Activated B cell treated with CpG ODN at 0.5 μM for 24 hours (primary cell): ENCODE results near the gene CDKL5. TPM values are rescaled to one million over a fixed set of nuclear protein-coding genes. Genes with fewer than 3 reads are reported as not detected.

Experiments
- ATAC-seq: fragments of 200-7000 bp; cut with Tn5 transposase; one replicate; pipeline ENCODE4 v1.10.0; 2021; ENCODE audit warnings: low read depth, mild to moderate bottlenecking, moderate library complexity
- CTCF ChIA-PET: fragments of 350-600 bp; sonication (Branson Sonifier 250); formaldehyde crosslinking; loops from one replicate; lab custom pipeline; 2021; ENCODE audit warnings: antibody characterized with exemption; lab: Charles Lee
- POLR2A ChIA-PET: fragments of 350-600 bp; sonication (Branson Sonifier 250); formaldehyde crosslinking; loops from one replicate; lab custom pipeline; 2021; ENCODE audit warnings: antibody characterized with exemption; lab: Charles Lee
- DNase-seq: peaks from one replicate; pipeline ENCODE4 v3.0.0; 2022
- H3K27ac Mint-ChIP-seq: one replicate; pipeline ENCODE4 v1.8.0; 2020; ENCODE audit warnings: mixed read lengths
- H3K27me3 Mint-ChIP-seq: one replicate; pipeline ENCODE4 v1.8.0; 2021; ENCODE audit warnings: mixed read lengths
- H3K36me3 Mint-ChIP-seq: one replicate; pipeline ENCODE4 v1.8.0; 2021; ENCODE audit warnings: low read depth, mixed read lengths
- H3K4me1 Mint-ChIP-seq: one replicate; pipeline ENCODE4 v1.8.0; 2021; ENCODE audit warnings: mixed read lengths
- H3K4me3 Mint-ChIP-seq: one replicate; pipeline ENCODE4 v1.8.0; 2020; ENCODE audit warnings: mild to moderate bottlenecking, mixed read lengths
- H3K9me3 Mint-ChIP-seq: one replicate; pipeline ENCODE4 v1.8.0; 2020; ENCODE audit warnings: mixed read lengths
- CTCF ChIP-seq: fragments of 200-600 bp; IDR thresholded peaks from one replicate; pipeline ENCODE4 v1.8.0; 2022; ENCODE audit warnings: antibody characterized with exemption, mild to moderate bottlenecking
- intact Hi-C: fragments of 100-400 bp; cut with micrococcal nuclease; formaldehyde crosslinking; loops from one replicate; pipeline ENCODE4 v1.15.1; 2024
- total RNA-seq: library from RNA; stranded (reverse); gene quantifications from 2 replicates; pipeline ENCODE4 v1.2.3, GENCODE V29; 2022

The CDKL5 gene
- total RNA-seq, 1 donor from 2014 or later: 3.8 TPM

GRCh38 chrX:18558799-18559198 lies 133.4 kb downstream of the CDKL5 start:
- Mint-ChIP-seq H3K4me1 (no peaks in the 10 kb centered on the region), H3K36me3 (no peaks in the 10 kb centered on the region), H3K9me3 (no peaks in the 10 kb centered on the region), H3K4me3 (no peak overlapping the region), H3K27ac (no peak overlapping the region), H3K27me3 (no peaks in the 10 kb centered on the region)
- no peak for ATAC-seq
- DNase-seq: no peak
- CTCF ChIA-PET: no interaction called here
- POLR2A ChIA-PET: no interaction called here
- intact Hi-C loops: no loop called here
- TF ChIP-seq CTCF: no peak

GRCh38 chrX:18561020-18561419 lies 135.6 kb downstream of the CDKL5 start:
- intact Hi-C loops: no loop called here
- no peak for DNase-seq
- Mint-ChIP-seq H3K27me3 (no peaks in the 10 kb centered on the region), H3K4me1 (no peaks in the 10 kb centered on the region), H3K9me3 (no peaks in the 10 kb centered on the region), H3K36me3 (no peaks in the 10 kb centered on the region), H3K27ac (no peak overlapping the region), H3K4me3 (no peak overlapping the region)
- ATAC-seq: no peak
- ChIA-PET CTCF (no interaction called here), POLR2A (no interaction called here)
- no peak for TF ChIP-seq CTCF

- ChIA-PET CTCF (no interaction called here), POLR2A (no interaction called here)
- Mint-ChIP-seq H3K36me3 (no peaks in the 10 kb centered on the region), H3K4me1 (no peaks in the 10 kb centered on the region), H3K4me3 (no peak overlapping the region), H3K9me3 (no peaks in the 10 kb centered on the region), H3K27me3 (no peaks in the 10 kb centered on the region), H3K27ac (no peak overlapping the region)
- no peak for DNase-seq
- intact Hi-C loops: no loop called here
- no peak for ATAC-seq
- no peak for TF ChIP-seq CTCF
Measured at GRCh38 chrX:18565727-18566126, 140.3 kb downstream of the CDKL5 start.

GRCh38 chrX:18566748-18567147 lies 141.3 kb downstream of the CDKL5 start:
- no peak for TF ChIP-seq CTCF
- no peaks in the 10 kb centered on the region for H3K36me3 Mint-ChIP-seq
- intact Hi-C loops: no loop called here
- ATAC-seq (no peak), DNase-seq (no peak)
- no peaks in the 10 kb centered on the region for H3K27me3 Mint-ChIP-seq
- H3K4me1 Mint-ChIP-seq: no peaks in the 10 kb centered on the region
- POLR2A ChIA-PET: no interaction called here
- CTCF ChIA-PET: no interaction called here
- no peaks in the 10 kb centered on the region for H3K9me3 Mint-ChIP-seq
- H3K4me3 Mint-ChIP-seq: no peak overlapping the region
- H3K27ac Mint-ChIP-seq: no peak overlapping the region

- Mint-ChIP-seq H3K27ac (no peak overlapping the region), H3K4me1 (no peaks in the 10 kb centered on the region), H3K27me3 (no peaks in the 10 kb centered on the region), H3K4me3 (no peak overlapping the region), H3K36me3 (peaks cover 2% of the 10 kb centered on the region), H3K9me3 (no peaks in the 10 kb centered on the region)
- POLR2A ChIA-PET: no interaction called here
- intact Hi-C loops: no loop called here
- DNase-seq (no peak), ATAC-seq (no peak)
- CTCF ChIA-PET: no interaction called here
- no peak for TF ChIP-seq CTCF
Measured at GRCh38 chrX:18573556-18573955, 148.1 kb downstream of the CDKL5 start.
